Measurements from ENCODE around the gene CACNG4.

DNA sequence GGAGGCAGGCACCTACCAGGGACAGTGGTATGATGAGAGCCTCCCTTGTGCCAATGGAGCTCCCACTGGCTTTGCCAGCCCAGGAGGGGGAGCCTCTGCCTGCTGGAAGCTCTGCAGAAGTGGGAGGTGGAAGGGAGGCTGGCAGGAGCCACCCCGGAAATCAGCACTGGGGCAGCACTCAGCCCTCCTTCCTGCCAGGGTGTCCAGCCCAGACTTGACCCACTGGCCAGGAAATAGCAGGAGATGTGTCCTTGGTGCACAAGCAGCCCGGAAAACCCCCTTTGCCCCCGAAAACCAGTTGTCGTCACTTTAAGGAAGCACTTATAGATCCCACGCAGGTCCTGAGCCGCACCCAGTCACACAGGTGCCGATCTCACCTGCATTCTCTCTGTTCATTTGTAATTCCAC is 49.3 kb upstream of the CACNG4 start:
- no peak for TF ChIP-seq POLR2A (IDR thresholded peaks at IDR 0.05)
- TF ChIP-seq, protein P1, sequence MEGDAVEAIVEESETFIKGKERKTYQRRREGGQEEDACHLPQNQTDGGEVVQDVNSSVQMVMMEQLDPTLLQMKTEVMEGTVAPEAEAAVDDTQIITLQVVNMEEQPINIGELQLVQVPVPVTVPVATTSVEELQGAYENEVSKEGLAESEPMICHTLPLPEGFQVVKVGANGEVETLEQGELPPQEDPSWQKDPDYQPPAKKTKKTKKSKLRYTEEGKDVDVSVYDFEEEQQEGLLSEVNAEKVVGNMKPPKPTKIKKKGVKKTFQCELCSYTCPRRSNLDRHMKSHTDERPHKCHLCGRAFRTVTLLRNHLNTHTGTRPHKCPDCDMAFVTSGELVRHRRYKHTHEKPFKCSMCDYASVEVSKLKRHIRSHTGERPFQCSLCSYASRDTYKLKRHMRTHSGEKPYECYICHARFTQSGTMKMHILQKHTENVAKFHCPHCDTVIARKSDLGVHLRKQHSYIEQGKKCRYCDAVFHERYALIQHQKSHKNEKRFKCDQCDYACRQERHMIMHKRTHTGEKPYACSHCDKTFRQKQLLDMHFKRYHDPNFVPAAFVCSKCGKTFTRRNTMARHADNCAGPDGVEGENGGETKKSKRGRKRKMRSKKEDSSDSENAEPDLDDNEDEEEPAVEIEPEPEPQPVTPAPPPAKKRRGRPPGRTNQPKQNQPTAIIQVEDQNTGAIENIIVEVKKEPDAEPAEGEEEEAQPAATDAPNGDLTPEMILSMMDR (IDR thresholded peaks at IDR 0.05 in 4 of 5, conservative IDR thresholded peaks at IDR 0.05 in 1 of 5) = peak in 1 of 5 experiments; percentile 31
